HepG2 (cell line): ENCODE results near the gene PSMA7. TPM values are rescaled to one million over a fixed set of nuclear protein-coding genes. Genes with fewer than 3 reads are reported as not detected.

Experiments used
- ATAC-seq: fragments of 200-7000 bp; cut with Tn5 transposase; 3 replicates; pipeline ENCODE4 v1.9.1; 2020; ENCODE audit warnings: mild to moderate bottlenecking, moderate library complexity
- BruUV-seq: library from RNA; stranded (reverse); fragments of 400-500 nt; replicated peaks from 2 replicates; lab custom pipeline; 2021; lab: Mats Ljungman, UMichigan
- CTCF ChIA-PET: fragments of 300-600 bp; formaldehyde crosslinking; extraction: SDS; loops from one replicate; lab custom pipeline; 2021; ENCODE audit warnings: low total read pairs, inconsistent platforms, low intra/inter-chr PET ratio; lab: Yijun Ruan, JAX
- POLR2A ChIA-PET: fragments of 350-600 bp; sonication (Branson Sonifier 250); formaldehyde crosslinking; loops from one replicate; lab custom pipeline; 2020; ENCODE audit warnings: antibody characterized with exemption, inconsistent platforms; lab: Yijun Ruan, JAX
- DNase-seq: peaks from one replicate; pipeline ENCODE4 v3.0.0-alpha.2; 2015; ENCODE audit warnings: low spot score
- FAIRE-seq: peaks from 3 replicates; lab custom pipeline; 2011; peaks lifted over from hg19 to GRCh38; lab: Jason Lieb, UNC
- H2AFZ ChIP-seq: one replicate; pipeline ENCODE4 v1.6.1; 2011; ENCODE audit warnings: low read length, inconsistent platforms
- H3K27ac ChIP-seq: fragments of 300-600 bp; 3 replicates; pipeline ENCODE4 v1.8.0; 2011; ENCODE audit warnings: mixed run types, mild to moderate bottlenecking, mixed read lengths, low read length, inconsistent platforms; ENCODE audit not compliant: insufficient read depth; ENCODE audit errors: extremely low read length
- H3K27me3 ChIP-seq, 2 experiments: fragments of 200-600 bp in 1 of 2; 2 replicates in 1 of 2; 3 replicates in 1 of 2; pipeline versions ENCODE4 v1.6.0 to v1.8.0; 2011; ENCODE audit warnings: low read length in 2 of 2, mild to moderate bottlenecking in 2 of 2, moderate library complexity in 2 of 2, inconsistent platforms in 1 of 2; ENCODE audit not compliant: insufficient read depth in 2 of 2, control insufficient read depth in 1 of 2
- H3K36me3 ChIP-seq, 2 experiments: fragments of 200-600 bp in 1 of 2; replicated peaks in 1 of 2; 2 replicates in 1 of 2; 3 replicates in 1 of 2; pipeline versions ENCODE4 v1.5.1 to v1.8.0; 2011; ENCODE audit warnings: low read length in 2 of 2, inconsistent platforms in 1 of 2; ENCODE audit not compliant: insufficient read depth in 2 of 2, control insufficient read depth in 1 of 2
- H3K4me1 ChIP-seq: 2 replicates; pipeline ENCODE4 v1.5.1; 2012; ENCODE audit warnings: low read length, inconsistent platforms; ENCODE audit not compliant: insufficient read depth
- H3K4me2 ChIP-seq: 2 replicates; pipeline ENCODE4 v1.6.0; 2011; ENCODE audit warnings: low read depth, low read length, inconsistent platforms
- H3K4me3 ChIP-seq, 3 experiments: fragments of 200-600 bp in 1 of 3; sonication (generic), shearing (Covaris generic) in 1 of 3; replicated peaks in 1 of 3; 2 replicates each; pipeline ENCODE4 v1.5.1; 2011 to 2016; ENCODE audit warnings: low read length in 3 of 3, inconsistent platforms in 2 of 3, low read depth in 2 of 3, mild to moderate bottlenecking in 2 of 3, control low read depth in 1 of 3, mixed read lengths in 1 of 3; ENCODE audit not compliant: insufficient read depth in 1 of 3
- H3K79me2 ChIP-seq: one replicate; pipeline ENCODE4 v1.6.1; 2011; ENCODE audit warnings: low read length, inconsistent platforms; ENCODE audit not compliant: insufficient read depth
- H3K9ac ChIP-seq: 2 replicates; pipeline ENCODE4 v1.6.0; 2011; ENCODE audit warnings: mild to moderate bottlenecking, low read depth, low read length, inconsistent platforms; ENCODE audit not compliant: insufficient read depth
- H3K9me3 ChIP-seq: 2 replicates; pipeline ENCODE4 v1.5.1; 2012; ENCODE audit warnings: mild to moderate bottlenecking, low read length
- H4K20me1 ChIP-seq: 2 replicates; pipeline ENCODE4 v1.6.0; 2011; ENCODE audit warnings: inconsistent platforms, mild to moderate bottlenecking, low read length, moderate library complexity; ENCODE audit not compliant: insufficient read depth
- NFIB ChIP-seq: sonication (generic); formaldehyde crosslinking; IDR thresholded peaks from 2 replicates; pipeline ENCODE4 v1.9.0; 2021; ENCODE audit warnings: missing genetic modification reagents, mild to moderate bottlenecking, borderline replicate concordance
- RBM39 ChIP-seq: fragments of 200-400 bp; formaldehyde crosslinking; IDR thresholded peaks from one replicate; pipeline ENCODE4 v1.6.1; 2018; ENCODE audit warnings: antibody characterized with exemption, mild to moderate bottlenecking, low read depth, low read length; ENCODE audit not compliant: poor library complexity, severe bottlenecking
- SATB2 ChIP-seq: sonication (generic); formaldehyde crosslinking; IDR thresholded peaks from 2 replicates; pipeline ENCODE4 v1.5.0; 2020; ENCODE audit warnings: missing genetic modification reagents
- SETDB1 ChIP-seq: sonication (generic); formaldehyde crosslinking; IDR thresholded peaks from 2 replicates; pipeline ENCODE4 v1.5.1; 2020; ENCODE audit warnings: missing genetic modification reagents, mild to moderate bottlenecking, borderline replicate concordance
- SOX13 ChIP-seq, 3 experiments: fragments of 450-650 bp in 1 of 3; sonication (generic) in 1 of 3; formaldehyde crosslinking in 1 of 3; IDR thresholded peaks in 2 of 3; conservative IDR thresholded peaks in 1 of 3; 2 replicates each; pipeline versions ENCODE4 v1.5.0 to v1.6.1; 2016 to 2020; ENCODE audit warnings: antibody characterized with exemption in 1 of 3, mild to moderate bottlenecking in 1 of 3, missing compliant biosample characterization in 1 of 3, missing genetic modification reagents in 1 of 3, moderate library complexity in 1 of 3
- SOX6 ChIP-seq, 2 experiments: fragments of 450-650 bp in 1 of 2; sonication (generic) in 1 of 2; formaldehyde crosslinking in 1 of 2; IDR thresholded peaks; 2 replicates each; pipeline versions ENCODE4 v1.4.0 to v1.6.1; 2017 to 2020; ENCODE audit warnings: antibody characterized with exemption in 1 of 2, mild to moderate bottlenecking in 1 of 2, missing genetic modification reagents in 1 of 2
- ZBTB44 ChIP-seq: sonication (generic); formaldehyde crosslinking; IDR thresholded peaks from 2 replicates; pipeline ENCODE4 v1.4.0; 2020; ENCODE audit warnings: missing genetic modification reagents
- ZFP91 ChIP-seq: sonication (generic); formaldehyde crosslinking; IDR thresholded peaks from 2 replicates; pipeline ENCODE4 v1.9.0; 2022; ENCODE audit warnings: missing genetic modification reagents, mild to moderate bottlenecking, borderline replicate concordance
- ZNF24 ChIP-seq: fragments of 450-650 bp; IDR thresholded peaks from 2 replicates; pipeline ENCODE4 v1.6.1; 2017; ENCODE audit warnings: antibody characterized with exemption, mild to moderate bottlenecking
- ZNF317 ChIP-seq: sonication (generic); formaldehyde crosslinking; IDR thresholded peaks from 2 replicates; pipeline ENCODE4 v1.5.0; 2020; ENCODE audit warnings: mild to moderate bottlenecking, missing genetic modification reagents
- WGBS: methylation state at CpG from one replicate; pipeline ENCODE4 v1.1.6; 2017; ENCODE audit warnings: low lambda C conversion rate; 5-methylcytosine and 5-hydroxymethylcytosine counted together
- in situ Hi-C: cut with HindIII; loops from 2 replicates; pipeline ENCODE4 v1.10.0; 2017; ENCODE audit warnings: low pct_unique_long_range_greater_than_20kb; ENCODE audit not compliant: extremely low pct_ligation_motif_present
- intact Hi-C: fragments of 100-400 bp; cut with micrococcal nuclease; formaldehyde crosslinking; loops from one replicate; pipeline ENCODE4 v1.10.0; 2022; ENCODE audit not compliant: unreplicated experiment
- polyA plus RNA-seq, 8 experiments: library from polyadenylated mRNA; depleted of rRNA in 3 of 8; stranded (reverse) in 7 of 8; unstranded in 1 of 8; fragments of >200 nt; fragmentation: Illumina TruSeq in 4 of 8; extraction: Trizol in 4 of 8; gene quantifications; 2 replicates each; pipeline versions ENCODE4 v1.2.1 to v1.2.3, GENCODE V29; 2011 to 2016; ENCODE audit warnings: low read depth in 4 of 8, missing spikeins in 1 of 8, mixed read lengths in 1 of 8; ENCODE audit not compliant: insufficient read depth in 1 of 8
- total RNA-seq, 5 experiments: library from RNA; depleted of rRNA; stranded (reverse); fragments of >200 nt; fragmentation: Illumina TruSeq; extraction: Trizol; gene quantifications; 2 replicates each; pipeline ENCODE4 v1.2.3, GENCODE V29; 2016; ENCODE audit warnings: low read depth in 1 of 5

PSMA7 gene
- total and polyA plus RNA-seq, 2 of the 13 experiments (the other 11 are each of a cell fraction or from before 2014, with no cell fraction given): 531 to 631 TPM

- no peak overlapping the region for H3K4me3 ChIP-seq
- POLR2A ChIA-PET: no interaction called here
- CTCF ChIA-PET: no interaction called here
These were observed 32.0 kb downstream of the PSMA7 start for GRCh38 chr20:62111148-62111547.

GRCh38 chr20:62105592-62105991 is 37.6 kb downstream of the PSMA7 start:
- Histone ChIP-seq H4K20me1 (no peaks in the 10 kb centered on the region), H3K4me3 (no peak overlapping the region), H3K4me2 (no peak overlapping the region), H3K27me3 (peaks cover 11 to 32% of the 10 kb centered on the region in 2 experiments; a peak in 4 of 5 replicates), H3K9ac (no peak overlapping the region), H2AFZ (no peak overlapping the region), H3K36me3 (no peaks in the 10 kb centered on the region), H3K27ac (no peak overlapping the region), H3K9me3 (peaks cover 33% of the 10 kb centered on the region), H3K4me1 (peaks cover 13% of the 10 kb centered on the region), H3K79me2 (no peaks in the 10 kb centered on the region)
- WGBS: 43% methylated on average over 5 of the region's 5 CpGs
- no TSS peak for BruUV-seq
- POLR2A ChIA-PET: interaction anchor here (0.8 kb wide), 1 partner anchor 39 kb away, joined by 3 read pairs; no protein-coding TSS in a partner anchor
- FAIRE-seq: no peak
- no peak for ATAC-seq
- intact Hi-C loops: no loop called here
- CTCF ChIA-PET: no interaction called here
- no peak for DNase-seq
- in situ Hi-C loops: no loop called here
- no peak for TF ChIP-seq NFIB
- no peak for TF ChIP-seq ZBTB44 (CRISPR knock-in tag)
- TF ChIP-seq SETDB1 (CRISPR knock-in tag): no peak
- TF ChIP-seq ZNF24: no peak
- TF ChIP-seq RBM39: no peak
- no peak for TF ChIP-seq ZFP91 (CRISPR knock-in tag)
- no peak for TF ChIP-seq SOX6 (IDR thresholded peaks at IDR 0.05)
- TF ChIP-seq SOX6 (CRISPR knock-in tag; IDR thresholded peaks at IDR 0.05): no peak

More at GRCh38 chr20:62111148-62111547, 32.0 kb downstream of the PSMA7 start:
- Histone ChIP-seq H3K9me3 (peaks cover 40% of the 10 kb centered on the region), H3K9ac (no peak overlapping the region), H4K20me1 (no peaks in the 10 kb centered on the region), H3K4me2 (no peak overlapping the region), H2AFZ (no peak overlapping the region), H3K27me3 (peaks cover 3 to 23% of the 10 kb centered on the region in 2 experiments; a peak in 3 of 5 replicates), H3K79me2 (no peaks in the 10 kb centered on the region), H3K4me1 (peaks cover 7% of the 10 kb centered on the region)
- no peak for ATAC-seq
- 86% methylated on average over 6 of the region's 6 CpGs for WGBS
- in situ Hi-C loops (no loop called here), intact Hi-C loops (no loop called here)
- FAIRE-seq: no peak
- BruUV-seq: no TSS peak
- no peak for DNase-seq
- no peak for TF ChIP-seq SATB2 (CRISPR knock-in tag)
- 0 out of 2 replicates have a peak, but pooled peaks have one; percentile 29 for TF ChIP-seq ZNF317
- no peak for TF ChIP-seq SOX13 (IDR thresholded peaks at IDR 0.05)
- peak in 1 of 2 experiments; percentile 37; a peak in 1 of 4 replicates for TF ChIP-seq SOX13 (CRISPR knock-in tag; conservative IDR thresholded peaks at IDR 0.05 in 1 of 2, IDR thresholded peaks at IDR 0.05 in 1 of 2)
- no peak for TF ChIP-seq NFIB
- TF ChIP-seq, all 625 proteins: peak for 2
- Histone ChIP-seq H3K27ac (no peak overlapping the region), H3K36me3 (no peaks in the 10 kb centered on the region)
